ENCODE results near the gene TRIM47. TPM values are rescaled to one million over a fixed set of nuclear protein-coding genes. Genes with fewer than 3 reads are reported as not detected.

TRIM47 gene
- total and polyA plus RNA-seq, 2 experiments from 2014 or later, result 13.0 to 36.9 TPM

GRCh38 chr17:75834928-75835653, 43.3 kb downstream of the TRIM47 start:
- H3K4me3 ChIP-seq, result no peak overlapping the region
- H3K9me2 ChIP-seq (replicated peaks; ENCODE audit: insufficient read depth), result no peaks in the 10 kb centered on the region
- 90% methylated on average over 17 of the region's 24 CpGs for WGBS (ENCODE audit: low lambda C conversion rate, missing lambda C conversion rate)
- no peaks in the 10 kb centered on the region for H3K9me3 ChIP-seq (ENCODE audit: low read depth)
- no peak for DNase-seq (ENCODE audit: low spot score)
- H4K20me1 ChIP-seq (ENCODE audit: insufficient read depth, poor library complexity, severe bottlenecking), result no peaks in the 10 kb centered on the region
- no peak overlapping the region for H3K4me2 ChIP-seq
- H3K27ac ChIP-seq, result no peak overlapping the region
- TF ChIP-seq CTCF (IDR thresholded peaks at IDR 0.05; ENCODE audit: poor library complexity) (no peak), EZH2 (IDR thresholded peaks at IDR 0.05; ENCODE audit: borderline replicate concordance) (no peak), EZH2phosphoT487 (IDR thresholded peaks at IDR 0.05; ENCODE audit: low read depth, severe bottlenecking, unreplicated experiment) (no peak)
- no peaks in the 10 kb centered on the region for H3K4me1 ChIP-seq (ENCODE audit: insufficient read depth)
- no peak overlapping the region for H2AFZ ChIP-seq
- no peaks in the 10 kb centered on the region for H3K79me2 ChIP-seq
- H3K36me3 ChIP-seq (replicated peaks; ENCODE audit: insufficient read depth, low read depth), result no peaks in the 10 kb centered on the region
- no peaks in the 10 kb centered on the region for H3K27me3 ChIP-seq

GRCh38 chr17:75834279-75834920, 44.0 kb downstream of the TRIM47 start:
- H3K36me3 ChIP-seq (replicated peaks; ENCODE audit: insufficient read depth, low read depth), result no peaks in the 10 kb centered on the region
- no peak for DNase-seq (ENCODE audit: low spot score)
- H2AFZ ChIP-seq, result no peak overlapping the region
- no peak overlapping the region for H3K4me2 ChIP-seq
- no peaks in the 10 kb centered on the region for H3K4me1 ChIP-seq (ENCODE audit: insufficient read depth)
- H3K9me3 ChIP-seq (ENCODE audit: low read depth), result no peaks in the 10 kb centered on the region
- no peak for TF ChIP-seq CTCF (IDR thresholded peaks at IDR 0.05; ENCODE audit: poor library complexity)
- no peak for TF ChIP-seq EZH2 (IDR thresholded peaks at IDR 0.05; ENCODE audit: borderline replicate concordance)
- no peak for TF ChIP-seq EZH2phosphoT487 (IDR thresholded peaks at IDR 0.05; ENCODE audit: low read depth, severe bottlenecking, unreplicated experiment)
- no peaks in the 10 kb centered on the region for H3K27me3 ChIP-seq
- 96% methylated on average over 25 of the region's 25 CpGs for WGBS (ENCODE audit: low lambda C conversion rate, missing lambda C conversion rate)
- no peak overlapping the region for H3K27ac ChIP-seq
- H3K9me2 ChIP-seq (replicated peaks; ENCODE audit: insufficient read depth), result no peaks in the 10 kb centered on the region
- H3K4me3 ChIP-seq, result no peak overlapping the region
- no peaks in the 10 kb centered on the region for H4K20me1 ChIP-seq (ENCODE audit: insufficient read depth, poor library complexity, severe bottlenecking)
- no peaks in the 10 kb centered on the region for H3K79me2 ChIP-seq

- H3K9me2 ChIP-seq (replicated peaks; ENCODE audit: insufficient read depth), result no peaks in the 10 kb centered on the region
- H3K36me3 ChIP-seq (replicated peaks; ENCODE audit: insufficient read depth, low read depth), result no peaks in the 10 kb centered on the region
- no peaks in the 10 kb centered on the region for H3K79me2 ChIP-seq
- H3K4me2 ChIP-seq, result no peak overlapping the region
- no peak overlapping the region for H3K27ac ChIP-seq
- DNase-seq (ENCODE audit: low spot score), result no peak
- H4K20me1 ChIP-seq (ENCODE audit: insufficient read depth, poor library complexity, severe bottlenecking), result no peaks in the 10 kb centered on the region
- WGBS (ENCODE audit: low lambda C conversion rate, missing lambda C conversion rate), result 51% methylated on average over 14 of the region's 20 CpGs
- no peak overlapping the region for H3K4me3 ChIP-seq
- no peaks in the 10 kb centered on the region for H3K9me3 ChIP-seq (ENCODE audit: low read depth)
- H3K27me3 ChIP-seq, result no peaks in the 10 kb centered on the region
- H2AFZ ChIP-seq, result no peak overlapping the region
- peaks cover 4% of the 10 kb centered on the region for H3K4me1 ChIP-seq (ENCODE audit: insufficient read depth)
- TF ChIP-seq CTCF (IDR thresholded peaks at IDR 0.05; ENCODE audit: poor library complexity) (no peak), EZH2phosphoT487 (IDR thresholded peaks at IDR 0.05; ENCODE audit: low read depth, severe bottlenecking, unreplicated experiment) (no peak), EZH2 (IDR thresholded peaks at IDR 0.05; ENCODE audit: borderline replicate concordance) (no peak)
Observed at GRCh38 chr17:75832652-75833400, 45.6 kb downstream of the TRIM47 start.

Data from hepatocyte (in vitro differentiated cells).